ENCODE measurements around the gene IFNAR1.
"Not testable (repeated sequence)": the region's sequence is repeated elsewhere in the genome, so short reads cannot be mapped to it uniquely, and the experiment has no call there.

IFNAR1 gene

GRCh38 chr21:33360281-33360680 lies 35.5 kb downstream of the IFNAR1 start:
- Histone ChIP-seq H2AFZ (ENCODE audit: low read length) (no peak overlapping the region), H3K9me3 (replicated peaks in 1 of 2; ENCODE audit: control insufficient read depth in 2 of 2, insufficient read depth in 1 of 2, low read depth in 1 of 2, low read length in 2 of 2) (no peaks in the 10 kb centered on the region), H3K4me2 (ENCODE audit: insufficient read depth, low read length, poor library complexity, severe bottlenecking) (no peak overlapping the region), H3K4me1 (ENCODE audit: control insufficient read depth in 2 of 2, insufficient read depth in 1 of 2, low read depth in 1 of 2, low read length in 2 of 2) (no peaks in the 10 kb centered on the region), H3K27ac (replicated peaks; ENCODE audit: low read length) (no peak overlapping the region), H2BK5ac (ENCODE audit: low read length) (no peak overlapping the region), H3K23ac (ENCODE audit: low read depth, low read length, poor library complexity) (no peak overlapping the region), H3K27me3 (ENCODE audit: control insufficient read depth in 3 of 3, insufficient read depth in 3 of 3, low read depth in 1 of 3, low read length in 3 of 3) (no peaks in the 10 kb centered on the region), H2BK12ac (ENCODE audit: low read length) (no peak overlapping the region), H2BK120ac (ENCODE audit: low read depth, low read length) (no peak overlapping the region), H3K14ac (ENCODE audit: low read length) (no peak overlapping the region), H3K36me3 (replicated peaks in 1 of 2; ENCODE audit: control insufficient read depth in 2 of 2, insufficient read depth in 2 of 2, low read length in 2 of 2) (peaks cover 8 to 20% of the 10 kb centered on the region in 2 donors), H4K91ac (ENCODE audit: low read depth, low read length, poor library complexity) (no peak overlapping the region), H3K79me1 (ENCODE audit: low read depth, low read length) (no peaks in the 10 kb centered on the region), H3K18ac (ENCODE audit: low read length) (no peak overlapping the region), H2AK5ac (ENCODE audit: low read depth, low read length) (no peak overlapping the region), H3K4me3 (ENCODE audit: low read length in 2 of 2) (no peak overlapping the region), H2BK15ac (ENCODE audit: low read length) (no peak overlapping the region), H3K9ac (ENCODE audit: low read depth, low read length, poor library complexity) (no peak overlapping the region), H3K4ac (ENCODE audit: low read length) (no peak overlapping the region), H4K8ac (ENCODE audit: low read depth, low read length) (no peak overlapping the region)
- DNase-seq (ENCODE audit: low spot score), result no peak
- no CpG with 5 or more reads among the region's 6 CpGs for WGBS, 2 donors (ENCODE audit: extremely low coverage in 2 of 2, insufficient read length in 2 of 2, insufficient replicate concordance in 1 of 2)

- no CpG with 5 or more reads among the region's 14 CpGs for WGBS, 2 donors (ENCODE audit: extremely low coverage in 2 of 2, insufficient read length in 2 of 2, insufficient replicate concordance in 1 of 2)
- Histone ChIP-seq H2BK120ac (ENCODE audit: low read depth, low read length) (no peak overlapping the region), H2BK5ac (ENCODE audit: low read length) (no peak overlapping the region), H3K27ac (replicated peaks; ENCODE audit: low read length) (no peak overlapping the region), H3K9ac (ENCODE audit: low read depth, low read length, poor library complexity) (no peak overlapping the region), H3K4me1 (ENCODE audit: control insufficient read depth in 2 of 2, insufficient read depth in 1 of 2, low read depth in 1 of 2, low read length in 2 of 2) (no peaks in the 10 kb centered on the region), H2BK12ac (ENCODE audit: low read length) (no peak overlapping the region), H3K36me3 (replicated peaks in 1 of 2; ENCODE audit: control insufficient read depth in 2 of 2, insufficient read depth in 2 of 2, low read length in 2 of 2) (peaks cover 6 to 13% of the 10 kb centered on the region in 2 donors), H3K27me3 (ENCODE audit: control insufficient read depth in 3 of 3, insufficient read depth in 3 of 3, low read depth in 1 of 3, low read length in 3 of 3) (no peaks in the 10 kb centered on the region), H3K18ac (ENCODE audit: low read length) (no peak overlapping the region), H3K4me3 (ENCODE audit: low read length in 2 of 2) (no peak overlapping the region), H3K79me1 (ENCODE audit: low read depth, low read length) (no peaks in the 10 kb centered on the region), H4K91ac (ENCODE audit: low read depth, low read length, poor library complexity) (no peak overlapping the region), H2AK5ac (ENCODE audit: low read depth, low read length) (no peak overlapping the region), H2AFZ (ENCODE audit: low read length) (no peak overlapping the region), H4K8ac (ENCODE audit: low read depth, low read length) (no peak overlapping the region), H3K14ac (ENCODE audit: low read length) (no peak overlapping the region), H2BK15ac (ENCODE audit: low read length) (no peak overlapping the region), H3K23ac (ENCODE audit: low read depth, low read length, poor library complexity) (no peak overlapping the region), H3K4me2 (ENCODE audit: insufficient read depth, low read length, poor library complexity, severe bottlenecking) (no peak overlapping the region), H3K9me3 (replicated peaks in 1 of 2; ENCODE audit: control insufficient read depth in 2 of 2, insufficient read depth in 1 of 2, low read depth in 1 of 2, low read length in 2 of 2) (no peaks in the 10 kb centered on the region), H3K4ac (ENCODE audit: low read length) (no peak overlapping the region)
- peak; percentile 48 for DNase-seq (ENCODE audit: low spot score)
Measured at GRCh38 chr21:33360881-33361602, 36.3 kb downstream of the IFNAR1 start.

- no peak overlapping the region for H3K27ac ChIP-seq (replicated peaks; ENCODE audit: low read length)
- H3K4me3 ChIP-seq (ENCODE audit: low read length in 2 of 2), result no peak overlapping the region
- DNase-seq (ENCODE audit: low spot score), result no peak
Measured at GRCh38 chr21:33362044-33362555, 37.3 kb downstream of the IFNAR1 start.

GRCh38 chr21:33363911-33364609 lies 39.3 kb downstream of the IFNAR1 start:
- H3K27ac ChIP-seq (replicated peaks; ENCODE audit: low read length); H2BK12ac ChIP-seq (ENCODE audit: low read length); H3K36me3 ChIP-seq (replicated peaks in 1 of 2; ENCODE audit: control insufficient read depth in 2 of 2, insufficient read depth in 2 of 2, low read length in 2 of 2); H3K79me1 ChIP-seq (ENCODE audit: low read depth, low read length); H3K4ac ChIP-seq (ENCODE audit: low read length); H2BK5ac ChIP-seq (ENCODE audit: low read length); H2AFZ ChIP-seq (ENCODE audit: low read length); H2AK5ac ChIP-seq (ENCODE audit: low read depth, low read length); H3K14ac ChIP-seq (ENCODE audit: low read length); H2BK120ac ChIP-seq (ENCODE audit: low read depth, low read length); H4K91ac ChIP-seq (ENCODE audit: low read depth, low read length, poor library complexity); DNase-seq (ENCODE audit: low spot score); H3K4me3 ChIP-seq (ENCODE audit: low read length in 2 of 2); H3K23ac ChIP-seq (ENCODE audit: low read depth, low read length, poor library complexity); H4K8ac ChIP-seq (ENCODE audit: low read depth, low read length); H3K18ac ChIP-seq (ENCODE audit: low read length); H3K27me3 ChIP-seq (ENCODE audit: control insufficient read depth in 3 of 3, insufficient read depth in 3 of 3, low read depth in 1 of 3, low read length in 3 of 3); H2BK15ac ChIP-seq (ENCODE audit: low read length); H3K4me2 ChIP-seq (ENCODE audit: insufficient read depth, low read length, poor library complexity, severe bottlenecking); H3K9ac ChIP-seq (ENCODE audit: low read depth, low read length, poor library complexity); H3K4me1 ChIP-seq (ENCODE audit: control insufficient read depth in 2 of 2, insufficient read depth in 1 of 2, low read depth in 1 of 2, low read length in 2 of 2): not testable (repeated sequence)
- WGBS, 2 donors (ENCODE audit: extremely low coverage in 2 of 2, insufficient read length in 2 of 2, insufficient replicate concordance in 1 of 2), result no CpG with 5 or more reads among the region's 10 CpGs
- H3K9me3 ChIP-seq (replicated peaks in 1 of 2; ENCODE audit: control insufficient read depth in 2 of 2, insufficient read depth in 1 of 2, low read depth in 1 of 2, low read length in 2 of 2), result peaks cover 10 to 21% of the 10 kb centered on the region in 2 donors

More at GRCh38 chr21:33362044-33362555, 37.3 kb downstream of the IFNAR1 start:
- Histone ChIP-seq H4K91ac (ENCODE audit: low read depth, low read length, poor library complexity) (no peak overlapping the region), H3K9me3 (replicated peaks in 1 of 2; ENCODE audit: control insufficient read depth in 2 of 2, insufficient read depth in 1 of 2, low read depth in 1 of 2, low read length in 2 of 2) (peaks cover 0 to 7% of the 10 kb centered on the region in 2 donors), H2AFZ (ENCODE audit: low read length) (no peak overlapping the region), H3K27me3 (ENCODE audit: control insufficient read depth in 3 of 3, insufficient read depth in 3 of 3, low read depth in 1 of 3, low read length in 3 of 3) (no peaks in the 10 kb centered on the region), H3K4me2 (ENCODE audit: insufficient read depth, low read length, poor library complexity, severe bottlenecking) (no peak overlapping the region), H2BK12ac (ENCODE audit: low read length) (no peak overlapping the region), H3K36me3 (replicated peaks in 1 of 2; ENCODE audit: control insufficient read depth in 2 of 2, insufficient read depth in 2 of 2, low read length in 2 of 2) (peaks cover 1 to 2% of the 10 kb centered on the region in 2 donors), H4K8ac (ENCODE audit: low read depth, low read length) (no peak overlapping the region), H3K9ac (ENCODE audit: low read depth, low read length, poor library complexity) (no peak overlapping the region), H2BK120ac (ENCODE audit: low read depth, low read length) (no peak overlapping the region), H2BK5ac (ENCODE audit: low read length) (no peak overlapping the region), H3K4me1 (ENCODE audit: control insufficient read depth in 2 of 2, insufficient read depth in 1 of 2, low read depth in 1 of 2, low read length in 2 of 2) (no peaks in the 10 kb centered on the region), H3K14ac (ENCODE audit: low read length) (no peak overlapping the region), H3K23ac (ENCODE audit: low read depth, low read length, poor library complexity) (no peak overlapping the region), H3K79me1 (ENCODE audit: low read depth, low read length) (no peaks in the 10 kb centered on the region), H2BK15ac (ENCODE audit: low read length) (no peak overlapping the region), H2AK5ac (ENCODE audit: low read depth, low read length) (no peak overlapping the region), H3K4ac (ENCODE audit: low read length) (no peak overlapping the region), H3K18ac (ENCODE audit: low read length) (no peak overlapping the region)
- WGBS, 2 donors (ENCODE audit: extremely low coverage in 2 of 2, insufficient read length in 2 of 2, insufficient replicate concordance in 1 of 2), result no CpG with 5 or more reads among the region's 12 CpGs

Measured in neuronal stem cell (in vitro differentiated cells).